GM12878 (cell line): Measurements from ENCODE around the gene BMAL1. TPM values are rescaled to one million over a fixed set of nuclear protein-coding genes. Genes with fewer than 3 reads are reported as not detected.

Source experiments
- BRCA1 ChIP-seq: IDR thresholded peaks from 2 replicates; pipeline ENCODE4 v1.6.1; 2011; ENCODE audit warnings: low read depth, low read length, improper control_type of control experiment
- IKZF2 ChIP-seq, 2 experiments: fragments of 450-650 bp; IDR thresholded peaks; 2 replicates each; pipeline ENCODE4 v1.6.1; 2017; ENCODE audit warnings: mild to moderate bottlenecking in 2 of 2, moderate library complexity in 2 of 2
- IRF4 ChIP-seq: IDR thresholded peaks from 2 replicates; pipeline ENCODE4 v1.6.1; 2011; ENCODE audit warnings: low read depth, low read length
- PAX8 ChIP-seq: fragments of 450-650 bp; IDR thresholded peaks from 2 replicates; pipeline ENCODE4 v1.6.1; 2017; ENCODE audit warnings: mild to moderate bottlenecking, moderate library complexity
- WRNIP1 ChIP-seq: IDR thresholded peaks from 2 replicates; pipeline ENCODE4 v1.6.1; 2011; ENCODE audit warnings: low read depth, low read length, improper control_type of control experiment, borderline replicate concordance
- polyA plus RNA-seq, 11 experiments: library from polyadenylated mRNA; depleted of rRNA in 4 of 11; unstranded in 6 of 11; stranded (reverse) in 5 of 11; fragments of >200 nt; fragmentation: Nextera tagmentation in 4 of 11; fragmentation: Illumina TruSeq in 1 of 11; extraction: Ambion mirVana in 4 of 11; extraction: Trizol in 1 of 11; gene quantifications; 1 replicate in 1 of 11; 2 replicates in 10 of 11; pipeline versions ENCODE4 v1.2.1 to v1.2.3, GENCODE V29; 2011 to 2016; ENCODE audit warnings: inconsistent platforms in 2 of 11, missing spikeins in 2 of 11, low read depth in 1 of 11
- total RNA-seq, 4 experiments: library from RNA; depleted of rRNA in 3 of 4; stranded (reverse); fragments of >200 nt in 3 of 4; fragmentation: Illumina TruSeq in 1 of 4; extraction: Trizol in 1 of 4; gene quantifications; 2 replicates each; pipeline versions ENCODE4 v1.2.1 to v1.2.3, GENCODE V29; 2013 to 2021
- TF ChIP-seq, protein P1 (sequence below): fragments of 450-650 bp; IDR thresholded peaks from 2 replicates; pipeline ENCODE4 v1.6.1; 2017; ENCODE audit warnings: antibody characterized with exemption, mild to moderate bottlenecking, moderate library complexity
- TF ChIP-seq, protein P2 (sequence below): fragments of 450-650 bp; IDR thresholded peaks from 2 replicates; pipeline ENCODE4 v1.6.1; 2017; ENCODE audit warnings: mild to moderate bottlenecking, moderate library complexity

Gene BMAL1
- total and polyA plus RNA-seq, 10 of the 15 experiments (the other 5 are each of a cell fraction or from before 2014, with no cell fraction given): 3.5 to 40.6 (median 13.6) TPM

DNA sequence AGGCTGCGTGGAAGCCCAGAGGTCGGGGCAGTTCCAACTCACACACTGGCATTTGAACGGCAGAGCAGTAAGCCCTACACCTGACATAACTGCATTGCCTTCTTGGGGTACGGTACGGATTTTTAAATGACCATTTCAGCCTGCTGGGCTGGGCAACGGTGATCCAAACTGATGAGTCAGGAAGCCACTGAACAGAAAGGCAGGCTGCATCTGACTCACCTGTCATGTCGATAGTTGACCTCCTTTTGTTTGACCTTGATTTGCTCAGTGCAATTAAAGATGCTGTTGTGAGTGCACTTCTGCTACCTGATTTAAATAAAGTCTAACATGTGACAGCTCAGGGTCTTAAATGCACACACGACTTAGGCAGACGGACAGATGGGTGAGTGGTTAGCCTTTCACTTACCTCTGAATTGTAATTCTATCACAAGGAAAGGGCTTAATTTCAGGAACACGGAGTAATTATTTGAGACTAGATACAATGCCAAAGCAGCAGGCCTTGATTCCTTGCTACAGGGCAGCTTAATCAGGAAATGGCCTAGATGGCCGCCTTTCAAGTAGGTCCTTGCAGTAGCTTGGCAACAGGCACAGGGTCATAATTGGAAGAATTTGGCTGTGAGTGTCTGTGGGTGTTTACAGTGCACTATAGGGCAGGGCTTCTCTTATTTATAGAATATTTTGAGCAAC is 52.2 kb downstream of the BMAL1 start (continued):
- TF ChIP-seq, protein P1, sequence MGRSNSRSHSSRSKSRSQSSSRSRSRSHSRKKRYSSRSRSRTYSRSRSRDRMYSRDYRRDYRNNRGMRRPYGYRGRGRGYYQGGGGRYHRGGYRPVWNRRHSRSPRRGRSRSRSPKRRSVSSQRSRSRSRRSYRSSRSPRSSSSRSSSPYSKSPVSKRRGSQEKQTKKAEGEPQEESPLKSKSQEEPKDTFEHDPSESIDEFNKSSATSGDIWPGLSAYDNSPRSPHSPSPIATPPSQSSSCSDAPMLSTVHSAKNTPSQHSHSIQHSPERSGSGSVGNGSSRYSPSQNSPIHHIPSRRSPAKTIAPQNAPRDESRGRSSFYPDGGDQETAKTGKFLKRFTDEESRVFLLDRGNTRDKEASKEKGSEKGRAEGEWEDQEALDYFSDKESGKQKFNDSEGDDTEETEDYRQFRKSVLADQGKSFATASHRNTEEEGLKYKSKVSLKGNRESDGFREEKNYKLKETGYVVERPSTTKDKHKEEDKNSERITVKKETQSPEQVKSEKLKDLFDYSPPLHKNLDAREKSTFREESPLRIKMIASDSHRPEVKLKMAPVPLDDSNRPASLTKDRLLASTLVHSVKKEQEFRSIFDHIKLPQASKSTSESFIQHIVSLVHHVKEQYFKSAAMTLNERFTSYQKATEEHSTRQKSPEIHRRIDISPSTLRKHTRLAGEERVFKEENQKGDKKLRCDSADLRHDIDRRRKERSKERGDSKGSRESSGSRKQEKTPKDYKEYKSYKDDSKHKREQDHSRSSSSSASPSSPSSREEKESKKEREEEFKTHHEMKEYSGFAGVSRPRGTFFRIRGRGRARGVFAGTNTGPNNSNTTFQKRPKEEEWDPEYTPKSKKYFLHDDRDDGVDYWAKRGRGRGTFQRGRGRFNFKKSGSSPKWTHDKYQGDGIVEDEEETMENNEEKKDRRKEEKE: no peak
- TF ChIP-seq IRF4 (no peak), PAX8 (no peak), WRNIP1 (no peak), IKZF2 (IDR thresholded peaks at IDR 0.05) (no peak), BRCA1 (no peak)
- TF ChIP-seq, protein P2, sequence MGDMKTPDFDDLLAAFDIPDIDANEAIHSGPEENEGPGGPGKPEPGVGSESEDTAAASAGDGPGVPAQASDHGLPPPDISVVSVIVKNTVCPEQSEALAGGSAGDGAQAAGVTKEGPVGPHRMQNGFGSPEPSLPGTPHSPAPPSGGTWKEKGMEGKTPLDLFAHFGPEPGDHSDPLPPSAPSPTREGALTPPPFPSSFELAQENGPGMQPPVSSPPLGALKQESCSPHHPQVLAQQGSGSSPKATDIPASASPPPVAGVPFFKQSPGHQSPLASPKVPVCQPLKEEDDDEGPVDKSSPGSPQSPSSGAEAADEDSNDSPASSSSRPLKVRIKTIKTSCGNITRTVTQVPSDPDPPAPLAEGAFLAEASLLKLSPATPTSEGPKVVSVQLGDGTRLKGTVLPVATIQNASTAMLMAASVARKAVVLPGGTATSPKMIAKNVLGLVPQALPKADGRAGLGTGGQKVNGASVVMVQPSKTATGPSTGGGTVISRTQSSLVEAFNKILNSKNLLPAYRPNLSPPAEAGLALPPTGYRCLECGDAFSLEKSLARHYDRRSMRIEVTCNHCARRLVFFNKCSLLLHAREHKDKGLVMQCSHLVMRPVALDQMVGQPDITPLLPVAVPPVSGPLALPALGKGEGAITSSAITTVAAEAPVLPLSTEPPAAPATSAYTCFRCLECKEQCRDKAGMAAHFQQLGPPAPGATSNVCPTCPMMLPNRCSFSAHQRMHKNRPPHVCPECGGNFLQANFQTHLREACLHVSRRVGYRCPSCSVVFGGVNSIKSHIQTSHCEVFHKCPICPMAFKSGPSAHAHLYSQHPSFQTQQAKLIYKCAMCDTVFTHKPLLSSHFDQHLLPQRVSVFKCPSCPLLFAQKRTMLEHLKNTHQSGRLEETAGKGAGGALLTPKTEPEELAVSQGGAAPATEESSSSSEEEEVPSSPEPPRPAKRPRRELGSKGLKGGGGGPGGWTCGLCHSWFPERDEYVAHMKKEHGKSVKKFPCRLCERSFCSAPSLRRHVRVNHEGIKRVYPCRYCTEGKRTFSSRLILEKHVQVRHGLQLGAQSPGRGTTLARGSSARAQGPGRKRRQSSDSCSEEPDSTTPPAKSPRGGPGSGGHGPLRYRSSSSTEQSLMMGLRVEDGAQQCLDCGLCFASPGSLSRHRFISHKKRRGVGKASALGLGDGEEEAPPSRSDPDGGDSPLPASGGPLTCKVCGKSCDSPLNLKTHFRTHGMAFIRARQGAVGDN: no peak
